GM12878 (cell line): ENCODE results near the gene PAOX. TPM values are rescaled to one million over a fixed set of nuclear protein-coding genes. Genes with fewer than 3 reads are reported as not detected.

Source experiments
- ATAC-seq: fragments of 200-7000 bp; cut with Tn5 transposase; 3 replicates; pipeline ENCODE4 v1.9.1; 2020; ENCODE audit warnings: mild to moderate bottlenecking, moderate library complexity
- BruUV-seq: library from RNA; stranded (reverse); fragments of 400-500 nt; replicated peaks from 2 replicates; lab custom pipeline; 2021; lab: Mats Ljungman, UMichigan
- CTCF ChIA-PET: fragments of 300-600 bp; sonication (Branson Sonifier 250); formaldehyde crosslinking; extraction: SDS; loops from one replicate; lab custom pipeline; 2021; ENCODE audit warnings: inconsistent platforms; lab: Yijun Ruan, JAX
- POLR2A ChIA-PET: fragments of 350-600 bp; formaldehyde crosslinking; extraction: SDS; loops from one replicate; lab custom pipeline; 2021; ENCODE audit warnings: inconsistent platforms; lab: Charles Lee
- RAD21 ChIA-PET: fragments of 300-600 bp; sonication (Branson Sonifier 250); formaldehyde crosslinking; loops from one replicate; lab custom pipeline; 2023; ENCODE audit warnings: antibody characterized with exemption; ENCODE audit not compliant: unreplicated experiment; lab: Charles Lee
- SMC1A ChIA-PET: fragments of 300-600 bp; sonication (Branson Sonifier 250); formaldehyde crosslinking; loops from one replicate; lab custom pipeline; 2023; ENCODE audit not compliant: unreplicated experiment, uncharacterized antibody; lab: Charles Lee
- DNase-seq: peaks from one replicate; pipeline ENCODE4 v3.0.0-alpha.2; 2011; ENCODE audit warnings: low read depth, low spot score
- FAIRE-seq: peaks from 3 replicates; lab custom pipeline; 2011; peaks lifted over from hg19 to GRCh38; lab: Jason Lieb, UNC
- H2AFZ ChIP-seq: 2 replicates; pipeline ENCODE4 v1.6.0; 2011; ENCODE audit warnings: low read depth, low read length, control low read depth; ENCODE audit not compliant: control insufficient read depth
- H3K27ac ChIP-seq: 2 replicates; pipeline ENCODE4 v1.5.1; 2011; ENCODE audit warnings: control low read depth; ENCODE audit not compliant: control insufficient read depth, insufficient read depth
- H3K27me3 ChIP-seq, 2 experiments: replicated peaks in 1 of 2; 2 replicates each; pipeline versions ENCODE4 v1.6.0 to v1.6.1; 2011; ENCODE audit warnings: low read length in 1 of 2; ENCODE audit not compliant: control insufficient read depth in 2 of 2, insufficient read depth in 2 of 2
- H3K36me3 ChIP-seq, 2 experiments: 2 replicates each; pipeline ENCODE4 v1.5.1; 2011; ENCODE audit warnings: low read length in 1 of 2; ENCODE audit not compliant: control insufficient read depth in 2 of 2, insufficient read depth in 2 of 2
- H3K4me1 ChIP-seq: 2 replicates; pipeline ENCODE4 v1.6.1; 2011; ENCODE audit warnings: mild to moderate bottlenecking, low read length, moderate library complexity, mixed read lengths; ENCODE audit not compliant: control insufficient read depth, insufficient read depth
- H3K4me2 ChIP-seq: 2 replicates; pipeline ENCODE4 v1.6.0; 2011; ENCODE audit warnings: control low read depth; ENCODE audit not compliant: control insufficient read depth, insufficient read depth
- H3K4me3 ChIP-seq: fragments of 200-600 bp; sonication (generic); 2 replicates; pipeline ENCODE4 v1.5.1; 2016
- H3K79me2 ChIP-seq: 2 replicates; pipeline ENCODE4 v1.6.0; 2011; ENCODE audit warnings: low read length; ENCODE audit not compliant: control insufficient read depth, insufficient read depth
- H3K9ac ChIP-seq: 2 replicates; pipeline ENCODE4 v1.8.0; 2011; ENCODE audit warnings: low read length, control low read depth, mixed read lengths; ENCODE audit not compliant: control insufficient read depth, insufficient read depth
- H3K9me3 ChIP-seq: replicated peaks from 3 replicates; pipeline ENCODE4 v1.5.1; 2011; ENCODE audit warnings: mild to moderate bottlenecking, low read length; ENCODE audit not compliant: control insufficient read depth, insufficient read depth
- H4K20me1 ChIP-seq: 2 replicates; pipeline ENCODE4 v1.6.0; 2011; ENCODE audit not compliant: control insufficient read depth, insufficient read depth
- ATF7 ChIP-seq: fragments of 450-650 bp; IDR thresholded peaks from 2 replicates; pipeline ENCODE4 v1.6.1; 2016; ENCODE audit warnings: low read depth, mild to moderate bottlenecking
- BACH1 ChIP-seq: fragments of 450-650 bp; IDR thresholded peaks from 2 replicates; pipeline ENCODE4 v1.6.1; 2017; ENCODE audit warnings: mild to moderate bottlenecking, borderline replicate concordance
- CHD4 ChIP-seq: fragments of 200-600 bp; sonication (generic); IDR thresholded peaks from 2 replicates; pipeline ENCODE4 v1.6.1; 2016; ENCODE audit warnings: mild to moderate bottlenecking
- CREM ChIP-seq: IDR thresholded peaks from 2 replicates; pipeline ENCODE4 v1.6.1; 2014; ENCODE audit warnings: antibody characterized with exemption, low read depth
- EED ChIP-seq: sonication (generic); IDR thresholded peaks from 2 replicates; pipeline ENCODE4 v1.6.1; 2016; ENCODE audit warnings: antibody characterized with exemption, low read depth
- ESRRA ChIP-seq: IDR thresholded peaks from 2 replicates; pipeline ENCODE4 v1.6.1; 2012; ENCODE audit warnings: mild to moderate bottlenecking, low read length, improper control_type of control experiment
- HDAC2 ChIP-seq: fragments of 200-600 bp; sonication (generic); IDR thresholded peaks from 2 replicates; pipeline ENCODE4 v1.6.1; 2017
- HSF1 ChIP-seq: fragments of 150-350 bp; IDR thresholded peaks from 2 replicates; pipeline ENCODE4 v1.6.1; 2014; ENCODE audit warnings: mild to moderate bottlenecking, low read depth, low read length
- IKZF2 ChIP-seq, 2 experiments: fragments of 450-650 bp; IDR thresholded peaks; 2 replicates each; pipeline ENCODE4 v1.6.1; 2017; ENCODE audit warnings: mild to moderate bottlenecking in 2 of 2, moderate library complexity in 2 of 2
- MAX ChIP-seq: IDR thresholded peaks from 2 replicates; pipeline ENCODE4 v1.6.1; 2012; ENCODE audit warnings: low read depth, low read length, improper control_type of control experiment
- NR2F1 ChIP-seq: fragments of 450-650 bp; conservative IDR thresholded peaks from 2 replicates; pipeline ENCODE4 v1.6.1; 2017; ENCODE audit warnings: mild to moderate bottlenecking
- POLR2A ChIP-seq: IDR thresholded peaks from 2 replicates; pipeline ENCODE4 v1.6.1; 2011; ENCODE audit warnings: low read depth, mild to moderate bottlenecking, low read length
- POLR2AphosphoS2 ChIP-seq: IDR thresholded peaks from 2 replicates; pipeline ENCODE4 v1.6.1; 2011; ENCODE audit warnings: low read depth, mild to moderate bottlenecking, low read length, improper control_type of control experiment, moderate library complexity
- POU2F2 ChIP-seq: IDR thresholded peaks from 3 replicates; pipeline ENCODE4 v1.6.1; 2011; ENCODE audit warnings: low read depth, mild to moderate bottlenecking, low read length, borderline replicate concordance
- RCOR1 ChIP-seq: conservative IDR thresholded peaks from 2 replicates; pipeline ENCODE4 v1.6.1; 2012; ENCODE audit warnings: low read depth, low read length, improper control_type of control experiment
- RFX5 ChIP-seq: IDR thresholded peaks from 2 replicates; pipeline ENCODE4 v1.6.1; 2011; ENCODE audit warnings: low read depth, low read length, improper control_type of control experiment
- SP1 ChIP-seq: IDR thresholded peaks from one replicate; pipeline ENCODE4 v1.6.1; 2011; ENCODE audit warnings: low read depth, low read length
- STAT1 ChIP-seq: fragments of 450-650 bp; conservative IDR thresholded peaks from 2 replicates; pipeline ENCODE4 v1.6.1; 2014; ENCODE audit warnings: antibody characterized with exemption, mild to moderate bottlenecking
- TARDBP ChIP-seq: IDR thresholded peaks from 2 replicates; pipeline ENCODE4 v1.6.1; 2016; ENCODE audit warnings: borderline replicate concordance
- ZNF207 ChIP-seq: fragments of 450-650 bp; IDR thresholded peaks from 2 replicates; pipeline ENCODE4 v1.6.1; 2014; ENCODE audit warnings: antibody characterized with exemption, mild to moderate bottlenecking, borderline replicate concordance
- ZNF217 ChIP-seq: fragments of 450-650 bp; IDR thresholded peaks from 2 replicates; pipeline ENCODE4 v1.6.1; 2017; ENCODE audit warnings: antibody characterized with exemption, mild to moderate bottlenecking
- ZNF24 ChIP-seq: fragments of 450-650 bp; IDR thresholded peaks from 2 replicates; pipeline ENCODE4 v1.6.1; 2017; ENCODE audit warnings: antibody characterized with exemption, mild to moderate bottlenecking
- WGBS: methylation state at CpG from one replicate; pipeline ENCODE4 v1.1.6; 2016; ENCODE audit warnings: low lambda C conversion rate; ENCODE audit not compliant: insufficient replicate concordance, insufficient coverage; ENCODE audit errors: missing lambda C conversion rate; 5-methylcytosine and 5-hydroxymethylcytosine counted together
- in situ Hi-C: fragments of 300-500 bp; cut with MboI; formaldehyde crosslinking; loops from 9 replicates; pipeline ENCODE4 v1.14.3; 2018; ENCODE audit warnings: mixed read lengths
- intact Hi-C: fragments of 100-400 bp; cut with micrococcal nuclease; formaldehyde crosslinking; loops from one replicate; pipeline ENCODE4 v1.14.2; 2022; ENCODE audit not compliant: unreplicated experiment
- polyA plus RNA-seq, 11 experiments: library from polyadenylated mRNA; depleted of rRNA in 4 of 11; unstranded in 6 of 11; stranded (reverse) in 5 of 11; fragments of >200 nt; fragmentation: Nextera tagmentation in 4 of 11; fragmentation: Illumina TruSeq in 1 of 11; extraction: Ambion mirVana in 4 of 11; extraction: Trizol in 1 of 11; gene quantifications; 1 replicate in 1 of 11; 2 replicates in 10 of 11; pipeline versions ENCODE4 v1.2.1 to v1.2.3, GENCODE V29; 2011 to 2016; ENCODE audit warnings: inconsistent platforms in 2 of 11, missing spikeins in 2 of 11, low read depth in 1 of 11
- total RNA-seq, 4 experiments: library from RNA; depleted of rRNA in 3 of 4; stranded (reverse); fragments of >200 nt in 3 of 4; fragmentation: Illumina TruSeq in 1 of 4; extraction: Trizol in 1 of 4; gene quantifications; 2 replicates each; pipeline versions ENCODE4 v1.2.1 to v1.2.3, GENCODE V29; 2013 to 2021
- TF ChIP-seq, protein P1 (sequence below): fragments of 450-650 bp; IDR thresholded peaks from 2 replicates; pipeline ENCODE4 v1.6.1; 2014; ENCODE audit warnings: mild to moderate bottlenecking

Gene PAOX
- total and polyA plus RNA-seq, 10 of the 15 experiments (the other 5 are each of a cell fraction or from before 2014, with no cell fraction given) = 1.2 to 22.2 (median 10.5) TPM

DNA sequence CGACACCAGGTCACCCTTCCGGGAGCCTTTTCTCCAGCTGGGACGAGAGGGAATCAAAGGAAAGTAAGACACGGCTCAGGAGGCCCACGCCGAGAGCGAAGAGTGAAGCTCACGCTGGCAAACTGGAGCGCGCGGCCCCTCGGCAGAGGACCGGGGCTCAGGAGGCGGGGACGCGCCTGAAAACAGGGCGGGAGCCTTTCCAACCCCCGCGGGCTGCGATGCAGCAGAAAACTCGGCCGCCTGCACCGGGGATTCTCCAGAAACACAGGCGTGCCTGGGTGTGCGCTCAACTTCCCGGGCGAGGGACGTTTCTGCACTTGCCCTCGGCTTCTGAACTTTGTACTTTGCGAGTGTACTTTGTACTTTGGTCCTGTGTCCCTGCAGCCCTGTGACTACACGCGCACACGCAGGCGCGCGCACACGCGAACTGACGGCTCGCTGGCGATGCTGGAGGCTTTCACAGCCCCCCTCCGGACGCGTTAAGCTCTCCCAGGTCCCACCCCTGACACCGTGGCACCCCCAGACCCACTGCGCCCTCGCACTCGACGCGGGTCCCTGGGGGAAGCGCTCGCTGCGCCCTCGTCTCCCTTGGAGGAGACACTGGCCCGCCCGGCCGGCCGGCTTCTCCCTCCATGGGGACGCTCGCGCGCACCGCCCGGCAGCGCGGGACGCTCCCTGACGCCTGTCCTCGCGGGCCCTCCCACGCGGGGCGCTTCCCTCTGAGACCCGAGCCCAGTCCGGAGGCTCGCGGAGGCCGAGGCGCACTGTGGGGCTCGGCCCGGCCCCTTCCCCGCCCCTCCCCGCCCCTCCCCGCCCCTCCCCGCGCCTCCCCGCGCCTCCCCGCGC lies 588 bp upstream of the PAOX start:
- in situ Hi-C loops = no loop called here
- intact Hi-C loops = loop anchor here (1.0 kb wide), 1 partner anchor 11 kb away; no protein-coding TSS in a partner anchor
- H3K4me3 ChIP-seq = peak overlapping the region; percentile 69
- ChIA-PET SMC1A (interaction anchor here (1.3 to 2.3 kb wide), 3 partner anchors 10 to 17 kb away, joined by 3 to 11 read pairs (median 5); no protein-coding TSS in a partner anchor), RAD21 (interaction anchor here (0.8 to 3.8 kb wide), 4 partner anchors 9 to 23 kb away, joined by 4 to 13 read pairs (median 6); no protein-coding TSS in a partner anchor), CTCF (interaction anchor here (1.5 kb wide), 1 partner anchor 11 kb away, joined by 4 read pairs; no protein-coding TSS in a partner anchor), POLR2A (interaction anchor here (0.6 to 3.1 kb wide), 5 partner anchors 10 to 101 kb away, joined by 3 to 31 read pairs (median 5); partner anchors contain the start of gene FUOM)
- DNase-seq (no peak), ATAC-seq (peak; percentile 73), FAIRE-seq (peak; percentile 72)
- H3K27ac ChIP-seq = no peak overlapping the region
- WGBS = 3% methylated on average over 65 of the region's 90 CpGs
- H3K9me3 ChIP-seq = no peaks in the 10 kb centered on the region
- H3K4me1 ChIP-seq = peaks cover 13% of the 10 kb centered on the region
- no peaks in the 10 kb centered on the region for H4K20me1 ChIP-seq
- H3K4me2 ChIP-seq = peak overlapping the region; percentile 98
- peaks cover 3% of the 10 kb centered on the region; the same call in 1 of the 2 replicates for H3K79me2 ChIP-seq
- no TSS peak for BruUV-seq
- H3K36me3 ChIP-seq = no peaks in the 10 kb centered on the region
- peak overlapping the region; percentile 90 for H2AFZ ChIP-seq
- peak overlapping the region; percentile 63 for H3K9ac ChIP-seq
- no peaks in the 10 kb centered on the region for H3K27me3 ChIP-seq
- no peak for TF ChIP-seq POU2F2
- TF ChIP-seq, protein P1, sequence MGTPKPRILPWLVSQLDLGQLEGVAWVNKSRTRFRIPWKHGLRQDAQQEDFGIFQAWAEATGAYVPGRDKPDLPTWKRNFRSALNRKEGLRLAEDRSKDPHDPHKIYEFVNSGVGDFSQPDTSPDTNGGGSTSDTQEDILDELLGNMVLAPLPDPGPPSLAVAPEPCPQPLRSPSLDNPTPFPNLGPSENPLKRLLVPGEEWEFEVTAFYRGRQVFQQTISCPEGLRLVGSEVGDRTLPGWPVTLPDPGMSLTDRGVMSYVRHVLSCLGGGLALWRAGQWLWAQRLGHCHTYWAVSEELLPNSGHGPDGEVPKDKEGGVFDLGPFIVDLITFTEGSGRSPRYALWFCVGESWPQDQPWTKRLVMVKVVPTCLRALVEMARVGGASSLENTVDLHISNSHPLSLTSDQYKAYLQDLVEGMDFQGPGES = no peak
- TF ChIP-seq RFX5 = no peak
- TF ChIP-seq BACH1 = peak; percentile 67
- no peak for TF ChIP-seq RCOR1
- TF ChIP-seq HSF1 = no peak
- peak; percentile 43; the same call in 1 of the 2 replicates for TF ChIP-seq POLR2A
- no peak for TF ChIP-seq ATF7
- no peak for TF ChIP-seq CHD4
- TF ChIP-seq ESRRA = peak; percentile 91; the same call in 1 of the 2 replicates
- no peak for TF ChIP-seq ZNF24
- no peak for TF ChIP-seq HDAC2
- no peak for TF ChIP-seq ZNF217
- no peak for TF ChIP-seq EED
- TF ChIP-seq IKZF2 (IDR thresholded peaks at IDR 0.05) = peak; percentile 49 to 59; a peak in 2 of 4 replicates
- no peak for TF ChIP-seq SP1
- no peak for TF ChIP-seq ZNF207
- TF ChIP-seq CREM = no peak
- no peak for TF ChIP-seq TARDBP
- 0 out of 2 replicates have a peak, but pooled peaks have one; percentile 23 for TF ChIP-seq STAT1
- no peak for TF ChIP-seq MAX
- no peak; the same call in 1 of the 2 replicates for TF ChIP-seq POLR2AphosphoS2
- peak; percentile 84 for TF ChIP-seq NR2F1
